Neural cell (in vitro differentiated cells): Measurements from ENCODE around the gene NPFFR2. TPM values are rescaled to one million over a fixed set of nuclear protein-coding genes. Genes with fewer than 3 reads are reported as not detected.
"Not testable (repeated sequence)": the region's sequence is repeated elsewhere in the genome, so short reads cannot be mapped to it uniquely, and the experiment has no call there.

Experiments
- H2AFZ ChIP-seq: fragments of 200-600, 300-800 bp; sonication (generic), shearing (Covaris generic); 2 replicates; pipeline ENCODE4 v1.6.0; 2014; ENCODE audit warnings: low read depth, mild to moderate bottlenecking, antibody characterized with exemption, low read length, moderate library complexity
- H3F3A ChIP-seq: fragments of 200-600 bp; shearing (Covaris generic); 2 replicates; pipeline ENCODE4 v1.6.1; 2016; ENCODE audit warnings: mild to moderate bottlenecking, moderate library complexity, mixed read lengths, antibody characterized with exemption, low read length; ENCODE audit not compliant: insufficient read depth, poor library complexity, severe bottlenecking
- H3K27ac ChIP-seq: fragments of 200-600, 300-800 bp; sonication (generic), shearing (Covaris generic); 2 replicates; pipeline ENCODE4 v1.5.1; 2014; ENCODE audit warnings: mild to moderate bottlenecking, low read length, moderate library complexity
- H3K27me3 ChIP-seq: fragments of 300-800, 200-600 bp; sonication (generic), shearing (Covaris generic); 2 replicates; pipeline ENCODE4 v1.6.0; 2014; ENCODE audit warnings: mild to moderate bottlenecking, low read depth, low read length, moderate library complexity; ENCODE audit not compliant: insufficient read depth
- H3K36me3 ChIP-seq: fragments of 300-800, 200-600 bp; sonication (generic), shearing (Covaris generic); 2 replicates; pipeline ENCODE4 v1.5.1; 2014; ENCODE audit warnings: mild to moderate bottlenecking, antibody characterized with exemption, low read length, moderate library complexity; ENCODE audit not compliant: insufficient read depth
- H3K4me2 ChIP-seq: fragments of 300-800, 200-600 bp; sonication (generic), shearing (Covaris generic); 2 replicates; pipeline ENCODE4 v1.6.0; 2014; ENCODE audit warnings: mild to moderate bottlenecking, low read length
- H3K4me3 ChIP-seq: fragments of 300-800, 200-600 bp; sonication (generic), shearing (Covaris generic); 2 replicates; pipeline ENCODE4 v1.5.1; 2014; ENCODE audit warnings: mild to moderate bottlenecking, low read length, moderate library complexity
- H3K79me2 ChIP-seq: fragments of 200-600 bp; shearing (Covaris generic); replicated peaks from 2 replicates; pipeline ENCODE4 v1.6.0; 2014; ENCODE audit warnings: mild to moderate bottlenecking, low read length, moderate library complexity; ENCODE audit not compliant: insufficient read depth
- H3K9ac ChIP-seq: fragments of 300-800, 200-600 bp; sonication (generic), shearing (Covaris generic); 2 replicates; pipeline ENCODE4 v1.6.1; 2016; ENCODE audit warnings: mild to moderate bottlenecking, low read length, mixed read lengths
- H3K9me2 ChIP-seq: fragments of 200-600 bp; shearing (Covaris generic); 2 replicates; pipeline ENCODE4 v1.6.1; 2016; ENCODE audit warnings: mild to moderate bottlenecking, low read length, mixed read lengths; ENCODE audit not compliant: insufficient read depth
- H3K9me3 ChIP-seq: fragments of 200-600, 300-800 bp; sonication (generic), shearing (Covaris generic); 2 replicates; pipeline ENCODE4 v1.6.1; 2016; ENCODE audit warnings: mild to moderate bottlenecking, mixed run types, low read length, moderate library complexity, mixed read lengths
- H4K20me1 ChIP-seq: fragments of 200-600 bp; shearing (Covaris generic); 2 replicates; pipeline ENCODE4 v1.6.1; 2016; ENCODE audit warnings: mild to moderate bottlenecking, mixed run types; ENCODE audit not compliant: insufficient read depth
- EZH2 ChIP-seq: fragments of 200-600, 300-800 bp; shearing (Covaris generic), sonication (generic); IDR thresholded peaks from 2 replicates; pipeline ENCODE4 v1.6.1; 2014; ENCODE audit warnings: antibody characterized with exemption, low read length, borderline replicate concordance, mild to moderate bottlenecking; ENCODE audit not compliant: insufficient read depth, poor library complexity, severe bottlenecking
- POLR2AphosphoS5 ChIP-seq: IDR thresholded peaks from 2 replicates; pipeline ENCODE4 v1.6.1; 2012
- RAD21 ChIP-seq: fragments of 450-650 bp; conservative IDR thresholded peaks from 2 replicates; pipeline ENCODE4 v1.6.1; 2014; ENCODE audit warnings: antibody characterized with exemption, mild to moderate bottlenecking, moderate library complexity
- SMC3 ChIP-seq: fragments of 450-650 bp; conservative IDR thresholded peaks from 2 replicates; pipeline ENCODE4 v1.6.1; 2014; ENCODE audit warnings: antibody characterized with exemption, mild to moderate bottlenecking, moderate library complexity; ENCODE audit not compliant: poor library complexity
- polyA plus RNA-seq: library from polyadenylated mRNA; depleted of rRNA; stranded (reverse); fragments of >200 nt; gene quantifications from 2 replicates; pipeline ENCODE4 v1.2.3, GENCODE V29; 2014
- TF ChIP-seq, protein P1 (sequence below): fragments of 450-650 bp; IDR thresholded peaks from 2 replicates; pipeline ENCODE4 v1.5.1; 2014; ENCODE audit warnings: antibody characterized with exemption, mild to moderate bottlenecking, moderate library complexity; ENCODE audit not compliant: poor library complexity, severe bottlenecking
- TF ChIP-seq, protein P2 (sequence below): IDR thresholded peaks from 2 replicates; pipeline ENCODE4 v1.6.1; 2012; ENCODE audit warnings: borderline replicate concordance

Gene NPFFR2
- polyA plus RNA-seq, 1 donor from 2014 or later: not detected

DNA sequence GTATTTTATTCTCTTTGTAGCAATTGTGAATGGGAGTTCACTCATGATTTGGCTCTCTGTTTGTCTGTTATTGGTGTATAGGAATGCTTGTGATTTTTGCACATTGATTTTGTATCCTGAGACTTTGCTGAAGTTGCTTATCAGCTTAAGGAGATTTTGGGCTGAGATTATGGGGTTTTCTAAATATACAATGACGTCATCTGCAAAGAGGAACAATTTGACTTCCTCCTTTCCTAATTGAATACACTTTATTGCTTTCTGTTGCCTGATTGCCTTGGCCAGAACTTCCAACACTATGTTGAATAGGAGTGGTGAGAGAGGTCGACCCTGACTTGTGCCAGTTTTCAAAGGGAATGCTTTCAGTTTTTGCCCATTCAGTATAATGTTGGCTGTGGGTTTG is 108.2 kb downstream of the NPFFR2 start:
- not testable (repeated sequence) for H3K4me2 ChIP-seq, H2AFZ ChIP-seq, H3K9me3 ChIP-seq, H3F3A ChIP-seq, H3K4me3 ChIP-seq, H3K79me2 ChIP-seq, H3K36me3 ChIP-seq, H3K27me3 ChIP-seq, H3K27ac ChIP-seq, H4K20me1 ChIP-seq, H3K9ac ChIP-seq, H3K9me2 ChIP-seq

DNA sequence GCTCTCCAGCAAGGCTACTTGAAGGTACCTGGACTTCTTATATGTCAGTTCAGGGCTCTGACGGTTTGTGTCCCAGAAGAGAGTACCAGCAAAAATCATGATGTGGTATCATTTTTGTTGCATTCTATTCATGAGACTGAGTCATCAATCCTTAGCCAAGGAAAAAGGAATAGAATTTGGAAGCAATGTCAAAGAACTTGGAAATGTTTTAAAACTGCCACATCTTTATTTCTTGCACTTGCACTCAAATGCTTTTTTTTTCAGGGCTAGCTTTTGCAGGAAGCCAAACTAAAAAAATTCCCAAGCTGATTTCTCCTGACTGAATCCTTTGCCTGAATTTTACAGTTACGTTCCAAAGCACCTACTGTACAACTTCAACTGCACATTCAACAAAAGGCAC is 112.4 kb downstream of the NPFFR2 start:
- Histone ChIP-seq H3K9me3 (no peaks in the 10 kb centered on the region), H3K4me3 (no peak overlapping the region), H3K27ac (no peak overlapping the region), H4K20me1 (no peaks in the 10 kb centered on the region), H3K27me3 (no peaks in the 10 kb centered on the region), H3K36me3 (no peaks in the 10 kb centered on the region), H3K4me2 (no peak overlapping the region), H3F3A (no peaks in the 10 kb centered on the region), H3K79me2 (no peaks in the 10 kb centered on the region), H2AFZ (no peak overlapping the region), H3K9ac (no peak overlapping the region), H3K9me2 (no peaks in the 10 kb centered on the region)
- TF ChIP-seq, protein P1, sequence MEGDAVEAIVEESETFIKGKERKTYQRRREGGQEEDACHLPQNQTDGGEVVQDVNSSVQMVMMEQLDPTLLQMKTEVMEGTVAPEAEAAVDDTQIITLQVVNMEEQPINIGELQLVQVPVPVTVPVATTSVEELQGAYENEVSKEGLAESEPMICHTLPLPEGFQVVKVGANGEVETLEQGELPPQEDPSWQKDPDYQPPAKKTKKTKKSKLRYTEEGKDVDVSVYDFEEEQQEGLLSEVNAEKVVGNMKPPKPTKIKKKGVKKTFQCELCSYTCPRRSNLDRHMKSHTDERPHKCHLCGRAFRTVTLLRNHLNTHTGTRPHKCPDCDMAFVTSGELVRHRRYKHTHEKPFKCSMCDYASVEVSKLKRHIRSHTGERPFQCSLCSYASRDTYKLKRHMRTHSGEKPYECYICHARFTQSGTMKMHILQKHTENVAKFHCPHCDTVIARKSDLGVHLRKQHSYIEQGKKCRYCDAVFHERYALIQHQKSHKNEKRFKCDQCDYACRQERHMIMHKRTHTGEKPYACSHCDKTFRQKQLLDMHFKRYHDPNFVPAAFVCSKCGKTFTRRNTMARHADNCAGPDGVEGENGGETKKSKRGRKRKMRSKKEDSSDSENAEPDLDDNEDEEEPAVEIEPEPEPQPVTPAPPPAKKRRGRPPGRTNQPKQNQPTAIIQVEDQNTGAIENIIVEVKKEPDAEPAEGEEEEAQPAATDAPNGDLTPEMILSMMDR: no peak
- TF ChIP-seq EZH2 (no peak), SMC3 (no peak), RAD21 (no peak), POLR2AphosphoS5 (no peak)
- TF ChIP-seq, protein P2, sequence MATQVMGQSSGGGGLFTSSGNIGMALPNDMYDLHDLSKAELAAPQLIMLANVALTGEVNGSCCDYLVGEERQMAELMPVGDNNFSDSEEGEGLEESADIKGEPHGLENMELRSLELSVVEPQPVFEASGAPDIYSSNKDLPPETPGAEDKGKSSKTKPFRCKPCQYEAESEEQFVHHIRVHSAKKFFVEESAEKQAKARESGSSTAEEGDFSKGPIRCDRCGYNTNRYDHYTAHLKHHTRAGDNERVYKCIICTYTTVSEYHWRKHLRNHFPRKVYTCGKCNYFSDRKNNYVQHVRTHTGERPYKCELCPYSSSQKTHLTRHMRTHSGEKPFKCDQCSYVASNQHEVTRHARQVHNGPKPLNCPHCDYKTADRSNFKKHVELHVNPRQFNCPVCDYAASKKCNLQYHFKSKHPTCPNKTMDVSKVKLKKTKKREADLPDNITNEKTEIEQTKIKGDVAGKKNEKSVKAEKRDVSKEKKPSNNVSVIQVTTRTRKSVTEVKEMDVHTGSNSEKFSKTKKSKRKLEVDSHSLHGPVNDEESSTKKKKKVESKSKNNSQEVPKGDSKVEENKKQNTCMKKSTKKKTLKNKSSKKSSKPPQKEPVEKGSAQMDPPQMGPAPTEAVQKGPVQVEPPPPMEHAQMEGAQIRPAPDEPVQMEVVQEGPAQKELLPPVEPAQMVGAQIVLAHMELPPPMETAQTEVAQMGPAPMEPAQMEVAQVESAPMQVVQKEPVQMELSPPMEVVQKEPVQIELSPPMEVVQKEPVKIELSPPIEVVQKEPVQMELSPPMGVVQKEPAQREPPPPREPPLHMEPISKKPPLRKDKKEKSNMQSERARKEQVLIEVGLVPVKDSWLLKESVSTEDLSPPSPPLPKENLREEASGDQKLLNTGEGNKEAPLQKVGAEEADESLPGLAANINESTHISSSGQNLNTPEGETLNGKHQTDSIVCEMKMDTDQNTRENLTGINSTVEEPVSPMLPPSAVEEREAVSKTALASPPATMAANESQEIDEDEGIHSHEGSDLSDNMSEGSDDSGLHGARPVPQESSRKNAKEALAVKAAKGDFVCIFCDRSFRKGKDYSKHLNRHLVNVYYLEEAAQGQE: no peak

DNA sequence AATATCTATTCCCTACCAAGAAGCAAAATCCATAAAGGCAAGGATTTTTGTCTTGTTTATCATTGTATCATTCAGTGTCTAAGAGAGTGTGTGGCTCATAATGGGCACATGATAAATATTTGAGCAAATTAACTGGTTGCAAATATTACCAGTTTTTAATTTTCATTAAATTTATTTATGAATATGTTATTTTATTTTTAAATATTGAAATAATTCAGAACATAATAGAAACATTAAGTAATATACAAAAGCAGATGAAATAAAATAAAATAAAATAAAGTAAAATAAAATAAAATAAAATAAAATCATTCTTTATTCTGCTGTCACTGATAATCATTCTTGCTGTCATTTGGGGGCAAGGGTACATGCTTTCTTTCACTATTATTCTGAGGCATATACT is 120.9 kb downstream of the NPFFR2 start:
- Histone ChIP-seq H3K27me3 (no peaks in the 10 kb centered on the region), H2AFZ (no peak overlapping the region), H4K20me1 (no peaks in the 10 kb centered on the region), H3K4me3 (no peak overlapping the region), H3K9me3 (no peaks in the 10 kb centered on the region), H3K79me2 (no peaks in the 10 kb centered on the region), H3K9me2 (no peaks in the 10 kb centered on the region), H3F3A (no peaks in the 10 kb centered on the region), H3K27ac (no peak overlapping the region), H3K4me2 (no peak overlapping the region), H3K9ac (no peak overlapping the region), H3K36me3 (no peaks in the 10 kb centered on the region)
- no peak for TF ChIP-seq EZH2

DNA sequence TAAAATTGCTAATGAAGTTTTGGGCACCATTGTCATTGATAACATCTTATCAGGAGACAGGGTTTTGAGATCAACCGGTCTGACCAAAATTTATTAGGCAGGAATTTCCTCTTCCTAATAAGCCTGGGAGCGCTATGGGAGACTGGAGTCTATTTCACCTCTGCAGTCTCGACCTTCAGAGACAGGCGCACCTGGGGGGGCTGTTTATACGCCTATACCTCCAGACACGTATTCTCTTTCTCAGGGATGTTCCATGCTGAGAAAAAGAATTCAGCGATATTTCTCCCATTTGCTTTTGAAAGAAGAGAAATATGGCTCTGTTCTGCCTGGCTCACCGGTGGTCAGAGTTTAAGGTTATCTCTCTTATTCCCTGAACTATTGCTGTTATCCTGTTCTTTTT is 121.8 kb downstream of the NPFFR2 start:
- not testable (repeated sequence) for H4K20me1 ChIP-seq, H3K79me2 ChIP-seq, H2AFZ ChIP-seq, H3K9me3 ChIP-seq, H3F3A ChIP-seq, H3K27me3 ChIP-seq, H3K27ac ChIP-seq, H3K36me3 ChIP-seq, H3K4me3 ChIP-seq, H3K9ac ChIP-seq, H3K4me2 ChIP-seq, H3K9me2 ChIP-seq

DNA sequence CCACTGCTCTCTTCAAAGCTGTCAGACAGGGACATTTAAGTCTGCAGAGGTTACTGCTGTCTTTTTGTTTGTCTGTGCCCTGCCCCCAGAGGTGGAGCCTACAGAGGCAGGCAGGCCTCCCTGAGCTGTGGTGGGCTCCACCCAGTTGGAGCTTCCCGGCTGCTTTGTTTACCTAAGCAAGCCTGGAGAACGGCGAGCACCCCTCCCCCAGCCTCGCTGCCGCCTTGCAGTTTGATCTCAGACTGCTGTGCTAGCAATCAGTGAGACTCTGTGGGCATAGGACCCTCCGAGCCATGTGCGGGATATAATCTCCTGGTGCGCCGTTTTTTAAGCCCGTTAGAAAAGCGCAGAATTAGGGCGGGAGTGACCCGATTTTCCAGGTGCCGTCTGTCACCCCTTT is 137.5 kb downstream of the NPFFR2 start:
- not testable (repeated sequence) for H3K9ac ChIP-seq, H4K20me1 ChIP-seq, H3K4me3 ChIP-seq, H3K27me3 ChIP-seq, H2AFZ ChIP-seq, H3K9me2 ChIP-seq, H3K9me3 ChIP-seq, H3K27ac ChIP-seq, H3K79me2 ChIP-seq, H3F3A ChIP-seq, H3K36me3 ChIP-seq, H3K4me2 ChIP-seq
